Ishikawa (cell line): ENCODE results near the gene ZEB2.

Experiments used
- CEBPB ChIP-seq: IDR thresholded peaks from 2 replicates; pipeline ENCODE4 v1.6.1; 2012
- CREB1 ChIP-seq: IDR thresholded peaks from 2 replicates; pipeline ENCODE4 v1.6.1; 2012; ENCODE audit warnings: low read depth
- EGR1 ChIP-seq: IDR thresholded peaks from 2 replicates; pipeline ENCODE4 v1.6.1; 2012
- EP300 ChIP-seq: IDR thresholded peaks from 2 replicates; pipeline ENCODE4 v1.6.1; 2012; ENCODE audit warnings: borderline replicate concordance
- FOXM1 ChIP-seq: IDR thresholded peaks from 2 replicates; pipeline ENCODE4 v1.6.1; 2012; ENCODE audit warnings: low read depth, borderline replicate concordance
- MAX ChIP-seq: IDR thresholded peaks from 2 replicates; pipeline ENCODE4 v1.6.1; 2012
- NFIC ChIP-seq: IDR thresholded peaks from 2 replicates; pipeline ENCODE4 v1.6.1; 2012
- RAD21 ChIP-seq: IDR thresholded peaks from 2 replicates; pipeline ENCODE4 v1.6.1; 2012; ENCODE audit warnings: low read depth
- REST ChIP-seq: IDR thresholded peaks from 2 replicates; pipeline ENCODE4 v1.6.1; 2012; ENCODE audit warnings: low read depth, mild to moderate bottlenecking
- TAF1 ChIP-seq: IDR thresholded peaks from 2 replicates; pipeline ENCODE4 v1.6.1; 2012; ENCODE audit warnings: low read depth, mild to moderate bottlenecking
- TCF12 ChIP-seq: IDR thresholded peaks from 2 replicates; pipeline ENCODE4 v1.6.1; 2012; ENCODE audit warnings: low read depth
- TEAD4 ChIP-seq: IDR thresholded peaks from 2 replicates; pipeline ENCODE4 v1.6.1; 2012
- USF1 ChIP-seq: IDR thresholded peaks from 2 replicates; pipeline ENCODE4 v1.6.1; 2012
- YY1 ChIP-seq: IDR thresholded peaks from 2 replicates; pipeline ENCODE4 v1.6.1; 2012; ENCODE audit warnings: low read depth
- ZBTB7A ChIP-seq: IDR thresholded peaks from 2 replicates; pipeline ENCODE4 v1.6.1; 2012; ENCODE audit warnings: low read depth

The ZEB2 gene

GRCh38 chr2:144553379-144553778, 33.5 kb upstream of the ZEB2 start:
- TF ChIP-seq USF1: no peak
- TF ChIP-seq TAF1: no peak
- TF ChIP-seq REST: no peak
- no peak for TF ChIP-seq EGR1
- TF ChIP-seq EP300: no peak
- no peak for TF ChIP-seq CEBPB
- no peak for TF ChIP-seq NFIC
- no peak for TF ChIP-seq MAX
- TF ChIP-seq TCF12: no peak
- no peak for TF ChIP-seq YY1
- TF ChIP-seq CREB1: no peak
- no peak for TF ChIP-seq FOXM1
- TF ChIP-seq ZBTB7A: no peak
- no peak for TF ChIP-seq RAD21
- no peak for TF ChIP-seq TEAD4

DNA sequence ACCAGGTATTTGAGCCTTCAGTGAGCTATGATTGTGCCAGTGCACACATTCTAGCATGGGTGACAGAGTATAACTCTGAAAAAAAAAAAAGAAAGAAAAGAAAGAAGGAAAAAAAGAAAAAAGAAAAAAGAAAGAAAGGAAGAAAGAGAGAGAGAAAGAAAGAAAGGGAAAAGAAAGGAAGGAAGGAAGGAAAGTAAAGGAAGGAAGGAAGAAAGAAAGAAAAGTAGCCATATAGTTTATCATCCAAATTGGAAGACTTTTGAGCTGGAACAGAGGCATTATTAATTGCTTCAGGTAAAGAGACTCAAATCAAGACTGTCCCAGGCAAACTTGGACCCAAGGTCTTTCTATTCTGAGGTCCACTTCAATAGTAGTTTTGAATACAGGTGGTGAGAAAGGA, 32.9 kb upstream of the ZEB2 start:
- TF ChIP-seq ZBTB7A (no peak), EGR1 (no peak), CREB1 (no peak), EP300 (no peak)

GRCh38 chr2:144550911-144551310, 31.0 kb upstream of the ZEB2 start:
- TF ChIP-seq ZBTB7A: no peak
- no peak for TF ChIP-seq MAX
- no peak for TF ChIP-seq YY1
- no peak for TF ChIP-seq TCF12
- no peak for TF ChIP-seq EP300
- TF ChIP-seq USF1: no peak
- no peak for TF ChIP-seq REST
- no peak for TF ChIP-seq FOXM1
- no peak for TF ChIP-seq TEAD4
- TF ChIP-seq CEBPB: no peak
- TF ChIP-seq EGR1: no peak
- no peak for TF ChIP-seq TAF1
- TF ChIP-seq NFIC: no peak
- no peak for TF ChIP-seq RAD21

GRCh38 chr2:144550084-144550483, 30.2 kb upstream of the ZEB2 start:
- TF ChIP-seq FOXM1 (no peak), EGR1 (no peak), RAD21 (no peak), CEBPB (no peak), MAX (no peak), USF1 (no peak), TEAD4 (no peak), YY1 (no peak), REST (no peak), TAF1 (no peak), EP300 (no peak), TCF12 (no peak), ZBTB7A (no peak), CREB1 (no peak), NFIC (no peak)
